DOHH2 (cell line): ENCODE measurements around the gene DUSP2.
A peak's percentile ranks its signal among the peaks of the same experiment; 100 is the strongest.

Experiments used
- H3F3A ChIP-seq: fragments of 200-600 bp; sonication (generic), shearing (Covaris generic); 2 replicates; pipeline ENCODE4 v1.6.0; 2016; ENCODE audit warnings: antibody characterized with exemption, mild to moderate bottlenecking; ENCODE audit not compliant: control insufficient read depth, insufficient read depth
- H3K27ac ChIP-seq: fragments of 200-600 bp; sonication (generic); 2 replicates; pipeline ENCODE4 v1.5.1; 2014; ENCODE audit warnings: low read depth, mild to moderate bottlenecking, low read length, moderate library complexity
- H3K27me3 ChIP-seq: fragments of 200-600 bp; sonication (generic); 2 replicates; pipeline ENCODE4 v1.6.1; 2014; ENCODE audit warnings: mild to moderate bottlenecking, low read length, mixed read lengths; ENCODE audit not compliant: control insufficient read depth
- H3K36me3 ChIP-seq: fragments of 200-600 bp; sonication (generic); 2 replicates; pipeline ENCODE4 v1.6.1; 2014; ENCODE audit warnings: mild to moderate bottlenecking, low read length, moderate library complexity, mixed read lengths; ENCODE audit not compliant: control insufficient read depth
- H3K4me1 ChIP-seq: fragments of 200-600 bp; sonication (generic); 2 replicates; pipeline ENCODE4 v1.6.1; 2014; ENCODE audit warnings: mild to moderate bottlenecking, low read length, mixed read lengths; ENCODE audit not compliant: control insufficient read depth
- H3K4me2 ChIP-seq: fragments of 200-600 bp; sonication (generic); 2 replicates; pipeline ENCODE4 v1.6.0; 2014; ENCODE audit warnings: mild to moderate bottlenecking, low read length, moderate library complexity
- H3K4me3 ChIP-seq: fragments of 200-600 bp; sonication (generic); 2 replicates; pipeline ENCODE4 v1.5.1; 2014; ENCODE audit warnings: mild to moderate bottlenecking, low read length, mixed read lengths
- H3K79me2 ChIP-seq: fragments of 200-600 bp; sonication (generic); 2 replicates; pipeline ENCODE4 v1.6.1; 2014; ENCODE audit warnings: mild to moderate bottlenecking, low read length, mixed read lengths; ENCODE audit not compliant: control insufficient read depth
- H3K9me2 ChIP-seq: fragments of 200-600 bp; sonication (generic); replicated peaks from 2 replicates; pipeline ENCODE4 v1.6.1; 2014; ENCODE audit warnings: mild to moderate bottlenecking, low read length, mixed read lengths; ENCODE audit not compliant: control insufficient read depth
- H3K9me3 ChIP-seq: fragments of 200-600 bp; sonication (generic); 2 replicates; pipeline ENCODE4 v1.6.1; 2014; ENCODE audit warnings: antibody characterized with exemption, low read length, mixed read lengths; ENCODE audit not compliant: control insufficient read depth, insufficient read depth
- H4K20me1 ChIP-seq: fragments of 200-600 bp; sonication (generic); 2 replicates; pipeline ENCODE4 v1.6.0; 2014; ENCODE audit warnings: low read depth, mild to moderate bottlenecking, antibody characterized with exemption, low read length, moderate library complexity; ENCODE audit not compliant: control insufficient read depth, insufficient read depth
- EZH2phosphoT487 ChIP-seq: fragments of 200-600 bp; sonication (generic); IDR thresholded peaks from 2 replicates; pipeline ENCODE4 v1.6.1; 2017; ENCODE audit warnings: borderline replicate concordance, mild to moderate bottlenecking, antibody characterized with exemption, low read length, moderate library complexity, mixed read lengths
- TF ChIP-seq, protein P1 (sequence below): fragments of 200-600 bp; sonication (generic); IDR thresholded peaks from one replicate; pipeline ENCODE4 v1.5.1; 2014; ENCODE audit warnings: antibody characterized with exemption, mild to moderate bottlenecking, low read depth, low read length; ENCODE audit not compliant: poor library complexity, severe bottlenecking

Gene DUSP2

DNA sequence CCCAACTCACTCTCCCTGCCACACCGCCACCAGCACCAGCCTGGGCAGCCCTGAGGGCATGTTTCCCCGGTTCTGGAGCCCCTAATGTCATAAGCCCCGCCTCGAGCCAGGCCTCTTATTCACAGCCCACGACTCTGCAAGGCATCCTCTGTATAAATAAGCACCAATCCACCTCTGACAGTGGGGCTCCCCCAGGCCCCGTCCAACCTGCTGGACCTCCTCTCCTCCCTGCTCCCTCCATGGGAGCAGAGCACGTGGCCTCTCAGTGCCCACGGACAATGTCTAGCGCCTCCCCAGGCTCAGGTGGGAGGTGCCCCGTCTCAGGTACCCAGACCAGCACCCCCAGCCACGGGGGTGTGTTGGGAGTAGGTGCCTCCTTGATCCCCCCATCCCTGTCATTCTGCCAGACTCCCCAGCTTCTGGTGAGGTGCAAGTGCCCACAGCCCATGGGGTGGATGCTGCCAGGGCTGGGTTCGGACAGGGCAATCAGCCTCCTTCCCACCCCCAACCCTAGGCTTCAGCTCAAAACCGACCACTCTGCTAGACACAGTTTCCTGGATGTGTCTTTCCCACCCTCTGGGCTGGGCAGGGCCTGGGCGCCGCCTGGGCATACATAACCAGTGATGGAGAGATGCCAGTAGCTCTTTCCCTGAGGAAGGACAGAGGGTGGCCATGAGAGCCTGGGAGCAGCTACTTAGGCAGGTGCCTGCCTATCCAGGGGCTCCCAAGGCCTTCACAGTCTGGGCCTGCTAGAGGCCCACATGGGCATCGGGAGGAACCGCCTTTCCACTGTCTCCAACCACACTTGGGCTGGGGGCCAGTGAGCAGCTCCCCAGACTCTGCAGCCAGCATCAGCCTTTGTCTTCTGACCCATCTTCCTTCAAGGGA lies 27.3 kb downstream of the DUSP2 start:
- H3K4me1 ChIP-seq, result peaks cover 25% of the 10 kb centered on the region
- peak overlapping the region; percentile 70 for H3K4me3 ChIP-seq
- peaks cover 33% of the 10 kb centered on the region for H3K27me3 ChIP-seq
- H3F3A ChIP-seq, result no peaks in the 10 kb centered on the region
- H3K79me2 ChIP-seq, result no peaks in the 10 kb centered on the region
- H3K9me2 ChIP-seq, result no peaks in the 10 kb centered on the region
- no peaks in the 10 kb centered on the region for H3K36me3 ChIP-seq
- H4K20me1 ChIP-seq, result no peaks in the 10 kb centered on the region
- H3K4me2 ChIP-seq, result peak overlapping the region; percentile 70
- H3K9me3 ChIP-seq, result no peaks in the 10 kb centered on the region
- TF ChIP-seq EZH2phosphoT487, result no peak
- TF ChIP-seq, protein P1, sequence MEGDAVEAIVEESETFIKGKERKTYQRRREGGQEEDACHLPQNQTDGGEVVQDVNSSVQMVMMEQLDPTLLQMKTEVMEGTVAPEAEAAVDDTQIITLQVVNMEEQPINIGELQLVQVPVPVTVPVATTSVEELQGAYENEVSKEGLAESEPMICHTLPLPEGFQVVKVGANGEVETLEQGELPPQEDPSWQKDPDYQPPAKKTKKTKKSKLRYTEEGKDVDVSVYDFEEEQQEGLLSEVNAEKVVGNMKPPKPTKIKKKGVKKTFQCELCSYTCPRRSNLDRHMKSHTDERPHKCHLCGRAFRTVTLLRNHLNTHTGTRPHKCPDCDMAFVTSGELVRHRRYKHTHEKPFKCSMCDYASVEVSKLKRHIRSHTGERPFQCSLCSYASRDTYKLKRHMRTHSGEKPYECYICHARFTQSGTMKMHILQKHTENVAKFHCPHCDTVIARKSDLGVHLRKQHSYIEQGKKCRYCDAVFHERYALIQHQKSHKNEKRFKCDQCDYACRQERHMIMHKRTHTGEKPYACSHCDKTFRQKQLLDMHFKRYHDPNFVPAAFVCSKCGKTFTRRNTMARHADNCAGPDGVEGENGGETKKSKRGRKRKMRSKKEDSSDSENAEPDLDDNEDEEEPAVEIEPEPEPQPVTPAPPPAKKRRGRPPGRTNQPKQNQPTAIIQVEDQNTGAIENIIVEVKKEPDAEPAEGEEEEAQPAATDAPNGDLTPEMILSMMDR, result peak; percentile 57
- H3K27ac ChIP-seq, result no peak overlapping the region

DNA sequence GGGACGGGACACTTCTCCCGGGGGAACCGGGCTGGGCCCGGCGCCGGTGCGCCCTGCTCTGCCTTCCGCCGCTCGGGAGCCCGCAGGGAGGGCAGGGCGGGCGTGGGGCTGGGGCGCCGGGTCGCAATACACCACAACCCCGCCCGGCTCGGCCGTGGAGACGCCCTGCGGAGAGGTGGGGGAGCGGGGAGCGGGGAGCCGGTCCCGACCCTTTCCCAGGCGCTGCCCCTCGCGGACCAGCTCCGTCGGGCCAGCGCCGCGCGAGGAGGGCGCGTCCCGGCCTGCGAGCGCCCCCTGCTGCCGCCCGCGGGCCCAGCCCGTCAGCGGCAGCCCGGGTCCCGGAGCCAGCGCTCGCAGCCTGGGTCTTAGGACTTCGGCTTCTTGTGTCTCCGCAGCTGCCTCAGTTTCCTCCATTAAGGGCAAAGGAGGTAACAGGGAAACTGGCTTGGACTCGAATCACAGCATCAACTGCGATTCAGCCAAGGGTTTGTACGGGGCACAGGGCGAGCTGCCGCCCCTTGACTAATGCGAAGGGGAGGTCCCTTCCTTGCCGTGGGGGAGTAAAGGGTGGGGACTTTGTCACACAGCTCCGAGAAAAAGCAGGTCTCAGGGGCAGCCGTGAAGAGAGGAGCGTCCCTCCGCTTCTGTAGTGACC lies 28.2 kb downstream of the DUSP2 start:
- Histone ChIP-seq H3K79me2 (no peaks in the 10 kb centered on the region), H3K36me3 (no peaks in the 10 kb centered on the region), H3K4me3 (peak overlapping the region; percentile 70), H3K4me1 (peaks cover 25% of the 10 kb centered on the region), H3K9me2 (no peaks in the 10 kb centered on the region), H3K9me3 (no peaks in the 10 kb centered on the region), H4K20me1 (no peaks in the 10 kb centered on the region), H3K27me3 (peaks cover 30% of the 10 kb centered on the region), H3K27ac (no peak overlapping the region), H3K4me2 (peak overlapping the region; percentile 70), H3F3A (no peaks in the 10 kb centered on the region)
- TF ChIP-seq, protein P1, result peak; percentile 63
- TF ChIP-seq EZH2phosphoT487, result no peak

DNA sequence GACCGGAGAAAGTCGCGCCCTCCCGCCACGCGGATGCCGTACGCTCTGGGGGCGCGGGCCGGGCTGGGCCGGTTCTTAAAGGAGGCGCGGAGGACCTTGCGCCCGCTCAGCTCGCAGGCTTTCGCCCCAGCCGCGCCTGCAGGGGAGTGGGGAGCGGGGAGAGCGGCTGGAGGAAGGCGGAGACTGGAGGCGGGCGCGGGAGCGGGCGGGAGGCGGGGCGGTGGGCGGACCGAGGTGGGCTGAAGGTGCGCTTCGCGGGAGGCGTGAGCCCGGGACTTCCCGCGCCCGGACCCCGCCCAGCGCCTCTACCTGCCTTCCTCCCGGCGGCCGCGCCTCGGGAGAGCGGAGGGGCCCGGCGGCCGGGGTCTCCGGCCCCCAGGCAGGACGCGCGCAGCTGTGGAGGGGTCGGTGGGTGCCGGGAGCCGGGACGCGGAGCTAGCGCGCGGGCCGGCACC lies 28.8 kb downstream of the DUSP2 start, which contains the start of gene ADRA2B:
Gene ADRA2B (minus strand): TSS at position 148 of the 455 bp plus-strand sequence. CDS start 422 bp downstream, outside the sequence.
- Histone ChIP-seq H3K27ac (no peak within 1 kb of the TSS), H3F3A (no peaks in the 10 kb centered on the region), H3K4me2 (peak within 1 kb of the TSS; percentile 70), H3K4me1 (peaks cover 25% of the 10 kb centered on the region), H3K4me3 (peak within 1 kb of the TSS; percentile 70), H3K79me2 (no peaks in the 10 kb centered on the region), H3K9me2 (no peaks in the 10 kb centered on the region), H3K9me3 (no peaks in the 10 kb centered on the region), H3K27me3 (peaks cover 26% of the 10 kb centered on the region), H4K20me1 (no peaks in the 10 kb centered on the region), H3K36me3 (no peaks in the 10 kb centered on the region)
- TF ChIP-seq, protein P1, result no peak
- TF ChIP-seq EZH2phosphoT487, result no peak
